HT-29 (cell line): ENCODE data around the gene FABP2. TPM values are rescaled to one million over a fixed set of nuclear protein-coding genes. Genes with fewer than 3 reads are reported as not detected.
A peak's percentile ranks its signal among the peaks of the same experiment; 100 is the strongest.
"Not testable (repeated sequence)": the region's sequence is repeated elsewhere in the genome, so short reads cannot be mapped to it uniquely, and the experiment has no call there.

Experiments used
- DNase-seq: peaks from one replicate; pipeline ENCODE4 v3.0.0-alpha.2; 2015; ENCODE audit warnings: low spot score
- total RNA-seq: library from RNA; depleted of rRNA; stranded (reverse); fragments of >200 nt; shearing (Covaris generic); gene quantifications from 2 replicates; pipeline ENCODE4 v1.2.3, GENCODE V29; 2014; rRNA removed

The FABP2 gene
- total RNA-seq = not detected in 2 replicates

DNA sequence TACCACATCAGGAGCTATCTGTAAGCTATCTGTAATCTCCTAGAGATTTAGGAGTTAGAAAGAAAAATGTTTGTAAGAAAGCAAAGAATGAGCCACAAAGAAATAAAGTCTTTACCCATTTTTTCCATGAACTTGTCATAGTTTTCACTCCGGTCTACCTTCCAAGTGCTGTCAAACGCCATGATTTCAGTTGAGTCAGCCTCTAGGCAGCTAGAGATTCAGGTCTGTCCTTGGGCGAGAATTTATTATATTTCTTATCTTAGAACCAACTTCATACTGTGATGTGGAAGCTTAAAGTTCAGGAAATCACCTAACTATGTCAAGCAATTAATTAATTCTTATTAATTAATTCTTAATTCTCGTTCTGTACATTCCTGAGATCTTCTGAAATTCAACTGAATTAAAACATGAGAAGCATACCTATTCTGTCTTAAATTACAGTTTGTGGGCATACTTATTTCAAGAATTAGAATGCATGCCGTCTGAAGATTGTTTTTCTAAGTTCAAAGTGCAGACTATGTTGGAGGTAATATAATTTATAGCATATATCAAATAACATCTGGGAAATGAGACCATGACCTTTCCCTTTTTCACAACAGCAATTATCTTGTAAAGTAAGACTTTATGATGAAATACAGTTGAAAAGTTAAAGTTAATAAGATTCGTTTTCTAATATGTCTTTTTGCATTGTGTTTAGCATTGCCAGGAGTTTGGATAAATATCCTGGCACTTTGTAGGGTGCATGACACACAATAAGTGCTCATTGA lies at the start of gene FABP2:
TSS of gene FABP2 (minus strand) at position 218 of the 767 bp plus-strand sequence. CDS start at position 182, 36 bp downstream.
- no peak for DNase-seq

DNA sequence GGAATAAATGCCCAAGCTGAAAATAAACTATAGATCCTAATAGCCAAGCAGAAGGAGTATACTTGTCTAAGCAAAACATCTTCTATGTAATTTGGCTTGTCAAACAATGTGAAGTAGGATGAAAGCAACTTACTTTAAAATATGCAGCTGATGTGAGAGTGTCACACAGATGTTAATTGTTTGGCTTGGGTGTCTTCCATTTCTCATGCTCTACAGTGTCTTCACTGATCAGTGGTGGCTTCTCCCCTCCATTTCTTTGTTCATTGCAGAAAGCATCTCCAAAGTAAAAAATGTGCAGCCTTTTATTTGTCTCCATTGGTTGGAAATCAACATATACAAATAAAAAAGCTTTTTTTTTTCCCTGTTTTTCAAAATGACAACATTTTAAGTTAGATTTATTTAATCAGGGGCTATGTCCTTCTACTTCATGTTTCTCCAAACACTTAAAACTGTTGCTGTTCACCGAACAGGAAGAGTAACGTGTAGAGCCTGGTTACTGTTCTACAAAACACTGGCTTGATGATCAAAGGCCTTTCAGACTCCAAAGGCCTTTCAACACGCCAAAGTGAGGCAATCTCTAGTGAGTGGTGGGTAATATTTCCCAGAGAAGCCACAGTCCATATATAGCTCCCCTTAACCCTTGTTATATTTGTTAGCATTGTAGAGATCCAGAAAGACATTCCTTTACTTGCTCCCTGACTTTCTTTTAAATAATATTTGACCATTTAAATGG lies 49.2 kb upstream of the FABP2 start:
- not testable (repeated sequence) for DNase-seq

GRCh38 chr4:119370392-119370791 lies 48.5 kb upstream of the FABP2 start:
- DNase-seq = peak; percentile 36

- not testable (repeated sequence) for DNase-seq
Measured at GRCh38 chr4:119366802-119367201, 44.9 kb upstream of the FABP2 start.

DNA sequence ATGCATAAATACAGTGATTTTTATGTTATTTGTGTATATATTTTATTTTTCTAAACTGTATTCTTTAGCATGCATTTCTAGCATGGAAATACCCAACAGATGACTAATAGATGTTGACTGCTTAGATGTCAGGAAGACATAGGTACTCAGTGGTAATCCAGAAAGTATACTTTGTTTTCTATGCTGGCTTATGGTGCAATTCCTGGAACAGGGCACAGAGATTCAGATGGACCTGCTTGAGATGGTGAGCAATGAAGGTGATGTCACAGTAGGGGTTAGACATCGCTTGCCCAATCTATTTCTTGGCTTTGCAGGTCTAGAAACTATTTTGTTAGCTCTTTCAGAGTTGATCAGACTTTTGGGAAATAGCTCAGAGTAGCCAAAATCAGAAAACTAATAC lies 42.3 kb upstream of the FABP2 start:
- DNase-seq = not testable (repeated sequence)

- DNase-seq = not testable (repeated sequence)
Measured at GRCh38 chr4:119363372-119363771, 41.4 kb upstream of the FABP2 start.

DNA sequence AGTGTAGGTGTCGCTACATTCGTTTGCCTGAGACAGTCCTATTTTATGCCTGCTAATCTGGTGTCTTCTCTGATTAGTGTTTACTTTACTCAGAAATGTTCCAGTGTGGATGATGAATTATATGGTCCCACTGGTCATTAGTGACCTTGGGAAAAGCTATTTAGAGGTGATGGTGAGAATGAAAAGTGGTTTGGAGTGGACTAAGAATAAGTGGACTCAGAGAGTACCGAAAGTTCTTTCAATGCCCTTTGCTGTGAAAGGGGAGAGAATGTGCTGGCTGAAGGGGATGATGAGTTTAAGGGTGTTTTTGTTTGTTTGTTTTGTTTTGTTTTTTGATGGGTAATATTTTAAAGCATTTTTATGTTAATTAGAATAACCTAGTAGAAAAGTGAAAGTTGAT lies 40.5 kb upstream of the FABP2 start:
- not testable (repeated sequence) for DNase-seq

- DNase-seq = not testable (repeated sequence)
Measured at GRCh38 chr4:119359873-119360272, 37.9 kb upstream of the FABP2 start.

DNA sequence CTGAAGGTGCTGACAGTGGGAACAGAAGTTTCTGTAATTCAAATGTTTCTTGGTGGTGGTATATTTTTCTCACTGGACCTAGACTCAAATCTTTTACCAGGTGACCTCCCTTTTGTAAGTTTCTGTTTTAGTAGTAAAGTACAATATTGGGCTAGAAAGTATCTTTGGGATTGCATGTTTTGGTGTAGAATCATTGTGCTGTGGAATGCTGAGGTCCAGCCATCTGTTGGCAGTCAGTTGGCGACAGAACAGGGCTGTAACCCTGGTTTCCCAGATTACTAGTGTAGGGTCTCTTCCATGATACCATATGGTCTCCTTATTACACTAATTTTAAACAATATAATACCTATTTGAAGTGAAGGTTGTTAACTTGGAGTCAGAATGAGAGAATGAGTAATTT lies 34.9 kb upstream of the FABP2 start:
- DNase-seq = not testable (repeated sequence)

DNA sequence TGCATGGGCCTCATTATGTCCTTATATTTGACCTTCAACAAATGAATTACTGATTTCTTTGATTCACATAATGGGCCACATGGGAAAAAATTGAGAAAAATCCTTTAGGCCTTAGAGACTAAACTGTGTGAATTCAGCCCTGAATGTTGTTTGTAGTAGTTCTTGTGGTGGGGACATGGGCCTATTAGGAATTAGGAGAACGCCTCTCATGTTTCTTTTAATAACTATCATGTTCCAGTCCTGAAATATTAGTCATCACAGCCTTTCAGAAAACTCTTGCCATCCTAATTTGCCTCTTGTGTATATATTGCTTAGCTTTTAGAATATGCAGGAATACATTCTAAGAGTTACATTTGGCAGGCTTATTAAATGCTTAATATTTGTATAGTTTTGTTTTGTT lies 34.1 kb upstream of the FABP2 start:
- not testable (repeated sequence) for DNase-seq

GRCh38 chr4:119353364-119353763 lies 31.4 kb upstream of the FABP2 start:
- not testable (repeated sequence) for DNase-seq

DNA sequence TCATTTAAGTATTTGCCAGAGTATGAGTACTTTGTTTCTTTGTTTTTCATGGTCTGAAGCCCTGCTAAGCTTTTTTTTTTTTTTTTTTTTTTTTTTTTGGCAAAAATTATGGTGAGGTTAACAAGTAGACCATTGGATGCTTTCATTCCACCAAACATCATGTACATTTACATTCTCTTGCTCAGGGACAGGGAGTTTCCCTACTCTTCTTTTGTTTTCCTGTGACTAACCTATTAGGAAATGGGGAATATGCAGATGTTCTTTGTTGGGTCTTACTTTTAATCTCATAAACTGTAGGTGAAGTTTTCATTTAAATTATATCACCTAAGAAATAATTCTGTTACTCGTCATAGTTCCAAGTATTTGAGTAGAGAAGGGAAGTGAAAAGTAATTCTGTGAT lies 26.2 kb upstream of the FABP2 start:
- DNase-seq = not testable (repeated sequence)

DNA sequence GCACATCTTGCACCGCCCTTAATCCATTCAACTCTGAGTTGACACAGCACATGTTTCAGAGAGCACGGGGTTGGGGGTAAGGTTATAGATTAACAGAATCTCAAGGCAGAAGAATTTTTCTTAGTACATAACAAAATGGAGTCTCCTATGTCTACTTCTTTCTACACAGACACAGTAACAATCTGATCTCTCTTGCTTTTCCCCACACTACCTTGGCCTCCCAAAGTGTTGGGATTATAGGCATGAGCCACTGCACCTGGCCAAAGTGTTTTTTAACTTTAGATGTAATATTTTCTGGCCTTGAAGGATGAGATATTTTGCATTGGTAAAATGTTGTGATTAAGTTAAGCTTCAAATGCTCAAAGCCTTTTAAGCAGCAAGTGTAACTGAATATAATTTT lies 21.4 kb upstream of the FABP2 start:
- DNase-seq = not testable (repeated sequence)

DNA sequence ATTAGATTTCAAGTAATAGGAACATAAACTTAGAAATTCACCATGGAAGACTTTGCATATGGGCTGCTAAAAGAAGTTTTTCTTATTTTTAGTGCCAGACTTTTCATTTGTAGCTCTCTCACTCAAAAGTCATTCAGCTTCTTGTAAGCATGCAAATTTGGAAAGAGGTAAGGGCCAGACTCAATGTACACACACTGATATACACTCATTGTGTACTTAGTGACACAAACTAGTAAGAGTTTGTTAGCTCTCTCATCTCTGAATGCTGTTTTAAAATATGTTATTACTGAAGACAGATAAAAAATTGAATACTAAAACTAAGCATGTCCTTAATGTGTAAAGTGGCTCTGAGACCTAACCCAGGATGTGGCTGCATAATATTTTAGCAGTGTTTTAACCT lies 18.0 kb upstream of the FABP2 start:
- DNase-seq = not testable (repeated sequence)

- DNase-seq = no peak
Measured at GRCh38 chr4:119337010-119337409, 15.1 kb upstream of the FABP2 start.

DNA sequence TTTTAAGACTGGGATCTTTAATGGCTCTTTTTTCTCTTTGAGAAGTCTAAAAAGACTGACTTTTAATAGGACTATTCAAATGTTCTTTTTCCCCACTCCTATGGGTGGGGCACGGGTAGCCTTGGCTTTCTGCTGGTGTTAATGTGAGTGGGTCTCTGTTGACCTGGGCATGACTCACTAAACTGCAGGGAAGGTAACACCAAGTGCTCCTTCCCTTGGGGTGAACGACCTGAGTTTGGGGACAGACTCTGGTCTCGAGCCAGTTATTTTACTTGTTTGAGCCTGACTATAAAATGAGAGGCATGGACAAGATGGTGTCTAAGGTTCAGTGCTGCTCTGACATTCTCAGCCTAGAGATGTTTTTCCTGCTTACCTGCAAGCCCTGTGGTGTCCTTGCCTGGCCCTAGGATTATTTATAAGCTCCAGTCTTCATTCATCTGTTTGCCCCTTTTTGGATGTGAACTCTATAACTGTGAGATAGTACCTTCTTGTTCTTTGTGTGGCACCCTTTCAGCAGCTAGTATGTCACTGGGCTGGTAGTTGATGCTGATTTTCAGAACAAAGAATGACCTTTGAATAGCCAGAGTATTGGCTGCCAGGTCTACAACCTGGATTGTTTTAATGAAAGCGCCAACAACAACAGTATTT lies 14.5 kb upstream of the FABP2 start:
- not testable (repeated sequence) for DNase-seq

DNA sequence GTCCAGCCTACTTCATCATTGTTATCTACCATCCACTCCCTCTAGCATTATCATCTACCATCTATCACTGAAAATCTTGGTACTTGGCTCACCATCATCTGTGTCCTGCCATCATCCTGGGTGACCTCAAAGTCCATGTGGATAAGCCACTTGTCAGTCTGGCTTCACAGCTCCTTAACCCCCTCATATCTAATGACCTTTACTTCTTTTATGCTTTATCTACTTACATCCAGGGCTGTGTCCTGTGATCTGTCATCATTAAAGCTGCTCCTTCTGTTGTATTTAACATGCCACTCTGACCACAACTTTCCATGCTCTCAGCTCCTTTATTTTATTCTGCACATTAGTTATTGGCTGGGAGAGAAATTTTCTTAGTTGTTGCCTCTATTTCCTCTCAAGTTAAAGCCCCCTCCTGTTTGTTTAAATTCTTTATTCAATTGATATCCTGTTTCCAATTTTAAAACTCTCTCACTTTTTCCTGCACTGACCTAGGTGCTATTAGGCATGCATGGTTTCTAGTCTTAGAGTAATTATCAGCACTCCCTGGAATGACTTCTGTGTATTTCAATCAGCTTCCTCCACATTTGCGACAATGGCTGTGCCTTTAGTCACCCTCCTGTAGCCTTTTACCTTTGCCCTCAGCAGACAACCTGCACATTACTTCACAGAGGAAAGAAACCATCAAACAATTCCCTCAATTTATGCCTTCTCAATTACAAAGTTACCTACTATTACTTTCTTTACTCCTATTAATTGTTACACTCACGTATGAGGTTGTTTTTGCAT lies 8.1 kb upstream of the FABP2 start:
- no peak for DNase-seq

GRCh38 chr4:119328695-119329094 lies 6.8 kb upstream of the FABP2 start:
- no peak for DNase-seq

GRCh38 chr4:119317990-119318389 lies 3.9 kb downstream of the FABP2 start:
- DNase-seq = no peak

GRCh38 chr4:119315036-119315435 lies 6.9 kb downstream of the FABP2 start:
- DNase-seq = no peak

DNA sequence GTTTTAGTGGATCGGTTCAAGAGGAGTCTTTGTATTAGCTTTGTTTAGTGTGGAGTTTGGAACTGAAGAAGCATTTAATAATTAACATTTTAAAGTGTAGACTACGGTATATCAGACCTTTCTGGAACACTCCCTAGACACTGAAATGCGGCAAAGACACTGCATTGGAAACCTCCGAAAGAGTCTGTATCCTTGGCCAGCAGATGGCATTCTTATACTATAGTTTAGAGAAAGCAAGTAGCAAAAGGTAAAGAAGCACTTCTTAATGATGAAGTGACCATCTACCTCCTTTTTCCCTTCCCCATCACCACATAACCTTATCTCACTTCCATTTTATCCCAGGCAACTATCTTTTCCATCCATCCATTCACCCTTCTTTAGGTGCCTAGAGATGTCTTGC lies 7.6 kb downstream of the FABP2 start:
- DNase-seq = peak; percentile 70
